GM12878 (cell line): ENCODE measurements around the gene CADPS. TPM values are rescaled to one million over a fixed set of nuclear protein-coding genes. Genes with fewer than 3 reads are reported as not detected.

ENCODE experiments used
- ATAC-seq: fragments of 200-7000 bp; cut with Tn5 transposase; 3 replicates; pipeline ENCODE4 v1.9.1; 2020; ENCODE audit warnings: mild to moderate bottlenecking, moderate library complexity
- BruUV-seq: library from RNA; stranded (reverse); fragments of 400-500 nt; replicated peaks from 2 replicates; lab custom pipeline; 2021; lab: Mats Ljungman, UMichigan
- CTCF ChIA-PET: fragments of 300-600 bp; sonication (Branson Sonifier 250); formaldehyde crosslinking; extraction: SDS; loops from one replicate; lab custom pipeline; 2021; ENCODE audit warnings: inconsistent platforms; lab: Yijun Ruan, JAX
- POLR2A ChIA-PET: fragments of 350-600 bp; formaldehyde crosslinking; extraction: SDS; loops from one replicate; lab custom pipeline; 2021; ENCODE audit warnings: inconsistent platforms; lab: Charles Lee
- RAD21 ChIA-PET: fragments of 300-600 bp; sonication (Branson Sonifier 250); formaldehyde crosslinking; loops from one replicate; lab custom pipeline; 2023; ENCODE audit warnings: antibody characterized with exemption; ENCODE audit not compliant: unreplicated experiment; lab: Charles Lee
- SMC1A ChIA-PET: fragments of 300-600 bp; sonication (Branson Sonifier 250); formaldehyde crosslinking; loops from one replicate; lab custom pipeline; 2023; ENCODE audit not compliant: unreplicated experiment, uncharacterized antibody; lab: Charles Lee
- DNase-seq: peaks from one replicate; pipeline ENCODE4 v3.0.0-alpha.2; 2011; ENCODE audit warnings: low read depth, low spot score
- FAIRE-seq: peaks from 3 replicates; lab custom pipeline; 2011; peaks lifted over from hg19 to GRCh38; lab: Jason Lieb, UNC
- H2AFZ ChIP-seq: 2 replicates; pipeline ENCODE4 v1.6.0; 2011; ENCODE audit warnings: low read depth, low read length, control low read depth; ENCODE audit not compliant: control insufficient read depth
- H3K27ac ChIP-seq: 2 replicates; pipeline ENCODE4 v1.5.1; 2011; ENCODE audit warnings: control low read depth; ENCODE audit not compliant: control insufficient read depth, insufficient read depth
- H3K27me3 ChIP-seq, 2 experiments: replicated peaks in 1 of 2; 2 replicates each; pipeline versions ENCODE4 v1.6.0 to v1.6.1; 2011; ENCODE audit warnings: low read length in 1 of 2; ENCODE audit not compliant: control insufficient read depth in 2 of 2, insufficient read depth in 2 of 2
- H3K36me3 ChIP-seq, 2 experiments: 2 replicates each; pipeline ENCODE4 v1.5.1; 2011; ENCODE audit warnings: low read length in 1 of 2; ENCODE audit not compliant: control insufficient read depth in 2 of 2, insufficient read depth in 2 of 2
- H3K4me1 ChIP-seq: 2 replicates; pipeline ENCODE4 v1.6.1; 2011; ENCODE audit warnings: mild to moderate bottlenecking, low read length, moderate library complexity, mixed read lengths; ENCODE audit not compliant: control insufficient read depth, insufficient read depth
- H3K4me2 ChIP-seq: 2 replicates; pipeline ENCODE4 v1.6.0; 2011; ENCODE audit warnings: control low read depth; ENCODE audit not compliant: control insufficient read depth, insufficient read depth
- H3K4me3 ChIP-seq: fragments of 200-600 bp; sonication (generic); 2 replicates; pipeline ENCODE4 v1.5.1; 2016
- H3K79me2 ChIP-seq: 2 replicates; pipeline ENCODE4 v1.6.0; 2011; ENCODE audit warnings: low read length; ENCODE audit not compliant: control insufficient read depth, insufficient read depth
- H3K9ac ChIP-seq: 2 replicates; pipeline ENCODE4 v1.8.0; 2011; ENCODE audit warnings: low read length, control low read depth, mixed read lengths; ENCODE audit not compliant: control insufficient read depth, insufficient read depth
- H3K9me3 ChIP-seq: replicated peaks from 3 replicates; pipeline ENCODE4 v1.5.1; 2011; ENCODE audit warnings: mild to moderate bottlenecking, low read length; ENCODE audit not compliant: control insufficient read depth, insufficient read depth
- H4K20me1 ChIP-seq: 2 replicates; pipeline ENCODE4 v1.6.0; 2011; ENCODE audit not compliant: control insufficient read depth, insufficient read depth
- CHD4 ChIP-seq: fragments of 200-600 bp; sonication (generic); IDR thresholded peaks from 2 replicates; pipeline ENCODE4 v1.6.1; 2016; ENCODE audit warnings: mild to moderate bottlenecking
- CREB1 ChIP-seq: IDR thresholded peaks from 2 replicates; pipeline ENCODE4 v1.6.1; 2012; ENCODE audit warnings: low read depth, mild to moderate bottlenecking, inconsistent platforms
- EP300 ChIP-seq, 2 experiments: fragments of 150-350 bp in 1 of 2; IDR thresholded peaks; 2 replicates each; pipeline ENCODE4 v1.6.1; 2011 to 2012; ENCODE audit warnings: low read depth in 2 of 2, low read length in 2 of 2, borderline replicate concordance in 1 of 2, improper control_type of control experiment in 1 of 2, inconsistent platforms in 1 of 2; ENCODE audit not compliant: control insufficient read depth in 1 of 2
- ETV6 ChIP-seq, 2 experiments: fragments of 450-650 bp in 1 of 2; IDR thresholded peaks in 1 of 2; conservative IDR thresholded peaks in 1 of 2; 2 replicates each; pipeline ENCODE4 v1.6.1; 2014; ENCODE audit warnings: antibody characterized with exemption in 1 of 2, borderline replicate concordance in 1 of 2, low read depth in 1 of 2, mild to moderate bottlenecking in 1 of 2, moderate library complexity in 1 of 2
- HDAC2 ChIP-seq: fragments of 200-600 bp; sonication (generic); IDR thresholded peaks from 2 replicates; pipeline ENCODE4 v1.6.1; 2017
- IRF4 ChIP-seq: IDR thresholded peaks from 2 replicates; pipeline ENCODE4 v1.6.1; 2011; ENCODE audit warnings: low read depth, low read length
- JUND ChIP-seq: IDR thresholded peaks from 2 replicates; pipeline ENCODE4 v1.6.1; 2012; ENCODE audit warnings: low read depth, mild to moderate bottlenecking, low read length, improper control_type of control experiment, moderate library complexity
- NFYB ChIP-seq: IDR thresholded peaks from 2 replicates; pipeline ENCODE4 v1.6.1; 2011; ENCODE audit warnings: low read depth, mild to moderate bottlenecking, low read length, improper control_type of control experiment, moderate library complexity; ENCODE audit not compliant: insufficient read depth
- NRF1 ChIP-seq: conservative IDR thresholded peaks from 2 replicates; pipeline ENCODE4 v1.6.1; 2011; ENCODE audit warnings: mild to moderate bottlenecking, low read depth, low read length, improper control_type of control experiment
- REST ChIP-seq: IDR thresholded peaks from 2 replicates; pipeline ENCODE4 v1.6.1; 2012; ENCODE audit warnings: mild to moderate bottlenecking, low read depth, low read length
- RUNX3 ChIP-seq: IDR thresholded peaks from 2 replicates; pipeline ENCODE4 v1.6.1; 2012; ENCODE audit warnings: low read length, inconsistent platforms
- SMAD1 ChIP-seq: fragments of 450-650 bp; IDR thresholded peaks from 2 replicates; pipeline ENCODE4 v1.6.1; 2018; ENCODE audit warnings: mild to moderate bottlenecking, low read depth; ENCODE audit not compliant: partially characterized antibody
- STAT1 ChIP-seq: fragments of 450-650 bp; conservative IDR thresholded peaks from 2 replicates; pipeline ENCODE4 v1.6.1; 2014; ENCODE audit warnings: antibody characterized with exemption, mild to moderate bottlenecking
- ZBTB11 ChIP-seq: fragments of 450-650 bp; formaldehyde crosslinking; IDR thresholded peaks from 2 replicates; pipeline ENCODE4 v1.5.0; 2022; ENCODE audit warnings: mild to moderate bottlenecking, missing genetic modification characterization
- ZNF217 ChIP-seq: fragments of 450-650 bp; IDR thresholded peaks from 2 replicates; pipeline ENCODE4 v1.6.1; 2017; ENCODE audit warnings: antibody characterized with exemption, mild to moderate bottlenecking
- ZNF384 ChIP-seq: IDR thresholded peaks from 2 replicates; pipeline ENCODE4 v1.6.1; 2012; ENCODE audit warnings: low read depth, mild to moderate bottlenecking, low read length, improper control_type of control experiment, borderline replicate concordance
- WGBS: methylation state at CpG from one replicate; pipeline ENCODE4 v1.1.6; 2016; ENCODE audit warnings: low lambda C conversion rate; ENCODE audit not compliant: insufficient replicate concordance, insufficient coverage; ENCODE audit errors: missing lambda C conversion rate; 5-methylcytosine and 5-hydroxymethylcytosine counted together
- in situ Hi-C: fragments of 300-500 bp; cut with MboI; formaldehyde crosslinking; loops from 9 replicates; pipeline ENCODE4 v1.14.3; 2018; ENCODE audit warnings: mixed read lengths
- intact Hi-C: fragments of 100-400 bp; cut with micrococcal nuclease; formaldehyde crosslinking; loops from one replicate; pipeline ENCODE4 v1.14.2; 2022; ENCODE audit not compliant: unreplicated experiment
- polyA plus RNA-seq, 11 experiments: library from polyadenylated mRNA; depleted of rRNA in 4 of 11; unstranded in 6 of 11; stranded (reverse) in 5 of 11; fragments of >200 nt; fragmentation: Nextera tagmentation in 4 of 11; fragmentation: Illumina TruSeq in 1 of 11; extraction: Ambion mirVana in 4 of 11; extraction: Trizol in 1 of 11; gene quantifications; 1 replicate in 1 of 11; 2 replicates in 10 of 11; pipeline versions ENCODE4 v1.2.1 to v1.2.3, GENCODE V29; 2011 to 2016; ENCODE audit warnings: inconsistent platforms in 2 of 11, missing spikeins in 2 of 11, low read depth in 1 of 11
- total RNA-seq, 4 experiments: library from RNA; depleted of rRNA in 3 of 4; stranded (reverse); fragments of >200 nt in 3 of 4; fragmentation: Illumina TruSeq in 1 of 4; extraction: Trizol in 1 of 4; gene quantifications; 2 replicates each; pipeline versions ENCODE4 v1.2.1 to v1.2.3, GENCODE V29; 2013 to 2021

The CADPS gene
- total and polyA plus RNA-seq, 10 of the 15 experiments (the other 5 are each of a cell fraction or from before 2014, with no cell fraction given): 0.20 TPM; not detected in 9

GRCh38 chr3:62898530-62899496, 23.6 kb upstream of the CADPS start:
- ChIA-PET RAD21 (no interaction called here), SMC1A (no interaction called here), POLR2A (no interaction called here), CTCF (interaction anchor here (0.7 kb wide), 1 partner anchor 574 kb away, joined by 3 read pairs; no protein-coding TSS in a partner anchor)
- no peaks in the 10 kb centered on the region for H3K79me2 ChIP-seq
- DNase-seq (no peak), FAIRE-seq (no peak), ATAC-seq (no peak)
- H3K36me3 ChIP-seq: no peaks in the 10 kb centered on the region
- H4K20me1 ChIP-seq: no peaks in the 10 kb centered on the region
- no peak overlapping the region for H3K4me3 ChIP-seq
- WGBS: 0% methylated on average over 2 of the region's 2 CpGs
- no peak overlapping the region for H2AFZ ChIP-seq
- no peaks in the 10 kb centered on the region for H3K27me3 ChIP-seq
- no peak overlapping the region for H3K9ac ChIP-seq
- no peak overlapping the region for H3K4me2 ChIP-seq
- intact Hi-C loops (no loop called here), in situ Hi-C loops (no loop called here)
- no peak overlapping the region for H3K27ac ChIP-seq
- no peaks in the 10 kb centered on the region for H3K4me1 ChIP-seq
- no peaks in the 10 kb centered on the region for H3K9me3 ChIP-seq
- no TSS peak for BruUV-seq
- TF ChIP-seq SMAD1 (no peak), STAT1 (no peak), REST (no peak), HDAC2 (no peak), CREB1 (no peak), EP300 (IDR thresholded peaks at IDR 0.05; ENCODE audit: borderline replicate concordance in 1 of 2, control insufficient read depth in 1 of 2, low read depth in 2 of 2, low read length in 2 of 2) (no peak), CHD4 (no peak), IRF4 (no peak), ETV6 (conservative IDR thresholded peaks at IDR 0.05 in 1 of 2, IDR thresholded peaks at IDR 0.05 in 1 of 2; ENCODE audit: borderline replicate concordance in 1 of 2, low read depth in 1 of 2) (no peak), NRF1 (no peak), ZNF217 (no peak), RUNX3 (no peak), ZNF384 (no peak), JUND (no peak), ZBTB11 (no peak), NFYB (no peak)
